Central memory CD8-positive, alpha-beta T cell (primary cell): ENCODE results near the gene RTN4RL1.

Experiments
- ATAC-seq: fragments of 150-1000 bp; cut with Tn5 transposase; replicated peaks from 2 replicates; pipeline ENCODE4 v1.10.0; 2022; ENCODE audit warnings: mild to moderate bottlenecking, moderate FRiP score, moderate number of reproducible peaks; ENCODE audit not compliant: poor library complexity, severe bottlenecking; ENCODE audit errors: extremely low read depth
- DNase-seq, 2 donors: peaks; one replicate each; pipeline ENCODE4 v3.0.0; 2021; ENCODE audit warnings: low spot score in 2 of 2
- H3K27ac Mint-ChIP-seq: one replicate; pipeline ENCODE4 v1.8.0; 2022; ENCODE audit warnings: low read depth, mild to moderate bottlenecking, moderate library complexity, mixed read lengths
- H3K27me3 Mint-ChIP-seq: one replicate; pipeline ENCODE4 v1.8.0; 2022; ENCODE audit warnings: mixed read lengths
- H3K36me3 Mint-ChIP-seq: one replicate; pipeline ENCODE4 v1.8.0; 2022; ENCODE audit warnings: mild to moderate bottlenecking, moderate library complexity, mixed read lengths; ENCODE audit not compliant: insufficient read depth
- H3K4me1 Mint-ChIP-seq: one replicate; pipeline ENCODE4 v1.8.0; 2022; ENCODE audit warnings: mixed read lengths
- H3K4me3 Mint-ChIP-seq: one replicate; pipeline ENCODE4 v1.8.0; 2022; ENCODE audit warnings: mild to moderate bottlenecking, moderate library complexity, mixed read lengths
- H3K9me3 Mint-ChIP-seq: one replicate; pipeline ENCODE4 v1.8.0; 2022; ENCODE audit warnings: mixed read lengths

The RTN4RL1 gene

GRCh38 chr17:1912146-1912545 lies 113.0 kb downstream of the RTN4RL1 start:
- peaks cover 5% of the 10 kb centered on the region for H3K4me1 Mint-ChIP-seq
- ATAC-seq (no peak), DNase-seq (no peak)
- H3K36me3 Mint-ChIP-seq = peaks cover 4% of the 10 kb centered on the region
- no peaks in the 10 kb centered on the region for H3K9me3 Mint-ChIP-seq
- no peak overlapping the region for H3K4me3 Mint-ChIP-seq
- H3K27me3 Mint-ChIP-seq = peaks cover 77% of the 10 kb centered on the region
- H3K27ac Mint-ChIP-seq = no peak overlapping the region

- Mint-ChIP-seq H3K4me3 (no peak overlapping the region), H3K36me3 (peaks cover 2% of the 10 kb centered on the region), H3K9me3 (no peaks in the 10 kb centered on the region), H3K4me1 (peaks cover 5% of the 10 kb centered on the region), H3K27me3 (peaks cover 76% of the 10 kb centered on the region), H3K27ac (no peak overlapping the region)
- DNase-seq (no peak), ATAC-seq (no peak)
These were observed 115.1 kb downstream of the RTN4RL1 start for GRCh38 chr17:1909985-1910384.

- Mint-ChIP-seq H3K4me1 (peaks cover 5% of the 10 kb centered on the region), H3K9me3 (no peaks in the 10 kb centered on the region), H3K27me3 (peaks cover 74% of the 10 kb centered on the region), H3K4me3 (peak overlapping the region; percentile 38), H3K27ac (no peak overlapping the region), H3K36me3 (no peaks in the 10 kb centered on the region)
- ATAC-seq (no peak), DNase-seq (no peak)
These were observed 116.3 kb downstream of the RTN4RL1 start for GRCh38 chr17:1908699-1909309.

- peaks cover 5% of the 10 kb centered on the region for H3K4me1 Mint-ChIP-seq
- ATAC-seq (no peak), DNase-seq (no peak)
- no peak overlapping the region for H3K27ac Mint-ChIP-seq
- peaks cover 67% of the 10 kb centered on the region for H3K27me3 Mint-ChIP-seq
- peak overlapping the region; percentile 38 for H3K4me3 Mint-ChIP-seq
- H3K36me3 Mint-ChIP-seq = no peaks in the 10 kb centered on the region
- no peaks in the 10 kb centered on the region for H3K9me3 Mint-ChIP-seq
These were observed 117.0 kb downstream of the RTN4RL1 start for GRCh38 chr17:1907909-1908698.

- Mint-ChIP-seq H3K4me1 (peaks cover 5% of the 10 kb centered on the region), H3K36me3 (no peaks in the 10 kb centered on the region), H3K4me3 (no peak overlapping the region), H3K27ac (no peak overlapping the region), H3K27me3 (peaks cover 58% of the 10 kb centered on the region), H3K9me3 (no peaks in the 10 kb centered on the region)
- no peak for DNase-seq
- ATAC-seq = no peak
These were observed 117.9 kb downstream of the RTN4RL1 start for GRCh38 chr17:1907216-1907631.

- DNase-seq (no peak), ATAC-seq (no peak)
- H3K36me3 Mint-ChIP-seq = no peaks in the 10 kb centered on the region
- no peaks in the 10 kb centered on the region for H3K9me3 Mint-ChIP-seq
- H3K27ac Mint-ChIP-seq = no peak overlapping the region
- H3K4me1 Mint-ChIP-seq = peaks cover 5% of the 10 kb centered on the region
- peaks cover 53% of the 10 kb centered on the region for H3K27me3 Mint-ChIP-seq
- H3K4me3 Mint-ChIP-seq = no peak overlapping the region
These were observed 118.5 kb downstream of the RTN4RL1 start for GRCh38 chr17:1906662-1907101.

GRCh38 chr17:1905190-1905913 lies 119.8 kb downstream of the RTN4RL1 start:
- DNase-seq = no peak
- Mint-ChIP-seq H3K4me3 (no peak overlapping the region), H3K9me3 (no peaks in the 10 kb centered on the region), H3K27me3 (peaks cover 47% of the 10 kb centered on the region), H3K4me1 (peaks cover 5% of the 10 kb centered on the region), H3K36me3 (no peaks in the 10 kb centered on the region), H3K27ac (no peak overlapping the region)
- no peak for ATAC-seq

GRCh38 chr17:1904273-1905182 lies 120.6 kb downstream of the RTN4RL1 start:
- Mint-ChIP-seq H3K4me1 (peaks cover 5% of the 10 kb centered on the region), H3K27ac (no peak overlapping the region), H3K9me3 (no peaks in the 10 kb centered on the region), H3K27me3 (peaks cover 39% of the 10 kb centered on the region), H3K4me3 (no peak overlapping the region), H3K36me3 (peaks cover 4% of the 10 kb centered on the region)
- DNase-seq (no peak), ATAC-seq (no peak)

- H3K4me3 Mint-ChIP-seq = no peak overlapping the region
- no peaks in the 10 kb centered on the region for H3K4me1 Mint-ChIP-seq
- H3K9me3 Mint-ChIP-seq = no peaks in the 10 kb centered on the region
- no peak overlapping the region for H3K27ac Mint-ChIP-seq
- ATAC-seq = no peak
- DNase-seq = no peak
- H3K36me3 Mint-ChIP-seq = peaks cover 28% of the 10 kb centered on the region
- no peaks in the 10 kb centered on the region for H3K27me3 Mint-ChIP-seq
These were observed 125.6 kb downstream of the RTN4RL1 start for GRCh38 chr17:1899403-1900000.

- Mint-ChIP-seq H3K36me3 (peaks cover 33% of the 10 kb centered on the region), H3K27ac (no peak overlapping the region)
These were observed 126.3 kb downstream of the RTN4RL1 start for GRCh38 chr17:1898872-1899271.

GRCh38 chr17:1898332-1898731 lies 126.8 kb downstream of the RTN4RL1 start:
- Mint-ChIP-seq H3K9me3 (no peaks in the 10 kb centered on the region), H3K4me1 (no peaks in the 10 kb centered on the region), H3K27ac (no peak overlapping the region), H3K4me3 (no peak overlapping the region), H3K36me3 (peaks cover 35% of the 10 kb centered on the region), H3K27me3 (no peaks in the 10 kb centered on the region)
- DNase-seq (no peak), ATAC-seq (no peak)

More at GRCh38 chr17:1898872-1899271, 126.3 kb downstream of the RTN4RL1 start:
- no peak overlapping the region for H3K4me3 Mint-ChIP-seq
- ATAC-seq (no peak), DNase-seq (no peak)
- H3K9me3 Mint-ChIP-seq = no peaks in the 10 kb centered on the region
- no peaks in the 10 kb centered on the region for H3K27me3 Mint-ChIP-seq
- no peaks in the 10 kb centered on the region for H3K4me1 Mint-ChIP-seq
